Keratinocyte (primary cell): ENCODE results near the gene SIGMAR1. TPM values are rescaled to one million over a fixed set of nuclear protein-coding genes. Genes with fewer than 3 reads are reported as not detected.

Source experiments
- DNase-seq: peaks from one replicate; pipeline ENCODE4 v3.0.0-alpha.2; 2011; ENCODE audit warnings: low read depth, missing footprints, low spot score
- FAIRE-seq: peaks from 2 replicates; lab custom pipeline; 2011; peaks lifted over from hg19 to GRCh38; lab: Jason Lieb, UNC
- H2AFZ ChIP-seq: 2 replicates; pipeline ENCODE4 v1.6.0; 2012; ENCODE audit warnings: low read length, control low read depth, inconsistent platforms; ENCODE audit not compliant: control insufficient read depth
- H3K27ac ChIP-seq: 2 replicates; pipeline ENCODE4 v1.5.1; 2011; ENCODE audit warnings: low read length; ENCODE audit not compliant: control insufficient read depth, insufficient read depth
- H3K27me3 ChIP-seq: 3 replicates; pipeline ENCODE4 v1.6.0; 2011; ENCODE audit warnings: low read length; ENCODE audit not compliant: control insufficient read depth, insufficient read depth; ENCODE audit errors: extremely low read depth
- H3K36me3 ChIP-seq, 2 experiments: 2 replicates in 1 of 2; 3 replicates in 1 of 2; pipeline ENCODE4 v1.5.1; 2011; ENCODE audit warnings: low read length in 2 of 2, mild to moderate bottlenecking in 1 of 2; ENCODE audit not compliant: control insufficient read depth in 2 of 2, insufficient read depth in 2 of 2; ENCODE audit errors: extremely low read depth in 1 of 2
- H3K4me1 ChIP-seq: 3 replicates; pipeline ENCODE4 v1.5.1; 2011; ENCODE audit warnings: low read length; ENCODE audit not compliant: control insufficient read depth, insufficient read depth; ENCODE audit errors: extremely low read depth
- H3K4me2 ChIP-seq: 3 replicates; pipeline ENCODE4 v1.6.0; 2011; ENCODE audit warnings: low read depth, low read length; ENCODE audit not compliant: control insufficient read depth, insufficient read depth; ENCODE audit errors: extremely low read depth
- H3K4me3 ChIP-seq, 3 experiments: fragments of 200-600 bp in 1 of 3; sonication (generic) in 1 of 3; 2 replicates in 2 of 3; 3 replicates in 1 of 3; pipeline ENCODE4 v1.5.1; 2011 to 2016; ENCODE audit warnings: low read length in 3 of 3, mild to moderate bottlenecking in 3 of 3, control low read depth in 2 of 3, inconsistent platforms in 1 of 3, low read depth in 1 of 3, mixed read lengths in 1 of 3, mixed run types in 1 of 3, moderate library complexity in 1 of 3; ENCODE audit not compliant: control insufficient read depth in 2 of 3, insufficient read depth in 2 of 3; ENCODE audit errors: extremely low read depth in 1 of 3
- H3K79me2 ChIP-seq: 2 replicates; pipeline ENCODE4 v1.6.0; 2012; ENCODE audit warnings: low read length; ENCODE audit not compliant: control insufficient read depth, insufficient read depth
- H3K9ac ChIP-seq: 3 replicates; pipeline ENCODE4 v1.6.0; 2011; ENCODE audit warnings: low read length; ENCODE audit not compliant: control insufficient read depth, insufficient read depth; ENCODE audit errors: extremely low read depth
- H3K9me1 ChIP-seq: 3 replicates; pipeline ENCODE4 v1.6.0; 2011; ENCODE audit warnings: low read length; ENCODE audit not compliant: control insufficient read depth, insufficient read depth; ENCODE audit errors: extremely low read depth
- H3K9me3 ChIP-seq: 2 replicates; pipeline ENCODE4 v1.5.1; 2012; ENCODE audit warnings: low read depth, low read length; ENCODE audit not compliant: control insufficient read depth
- H4K20me1 ChIP-seq: 3 replicates; pipeline ENCODE4 v1.6.0; 2011; ENCODE audit warnings: low read length; ENCODE audit not compliant: control insufficient read depth, insufficient read depth; ENCODE audit errors: extremely low read depth
- EZH2 ChIP-seq: IDR thresholded peaks from one replicate; pipeline ENCODE4 v1.6.1; 2012; ENCODE audit warnings: inconsistent platforms, mild to moderate bottlenecking, low read length, moderate library complexity
- dilution Hi-C: fragments of 300-500 bp; cut with MboI; formaldehyde crosslinking; loops from one replicate; pipeline ENCODE4 v1.7.0; 2020; ENCODE audit warnings: low sequenced_read_pairs; ENCODE audit not compliant: extremely low pct_ligation_motif_present
- polyA plus RNA-seq, 5 experiments: library from polyadenylated mRNA; depleted of rRNA in 3 of 5; stranded (reverse) in 3 of 5; stranded (forward) in 1 of 5; unstranded in 1 of 5; fragments of >200 nt; gene quantifications; 1 replicate in 1 of 5; 2 replicates in 3 of 5; 3 replicates in 1 of 5; pipeline versions ENCODE4 v1.2.1 to v1.2.3, GENCODE V29; 2011 to 2012; ENCODE audit warnings: missing spikeins in 2 of 5, low read depth in 1 of 5, low replicate concordance in 1 of 5
- TF ChIP-seq, protein P1 (sequence below), 3 experiments: IDR thresholded peaks in 1 of 3; conservative IDR thresholded peaks in 1 of 3; optimal IDR thresholded peaks in 1 of 3; 2 replicates in 2 of 3; 3 replicates in 1 of 3; pipeline versions ENCODE3 to v1.5.1; 2011; ENCODE audit warnings: low read length in 3 of 3, mild to moderate bottlenecking in 3 of 3, moderate library complexity in 2 of 3, control low read depth in 1 of 3, inconsistent platforms in 1 of 3; ENCODE audit not compliant: insufficient read depth in 2 of 3; ENCODE audit errors: extremely low read depth in 1 of 3

SIGMAR1 gene
- polyA plus RNA-seq, 1 donor (not counting 4 experiments of a cell fraction or from before 2014, with no cell fraction given) = 74.9 TPM

DNA sequence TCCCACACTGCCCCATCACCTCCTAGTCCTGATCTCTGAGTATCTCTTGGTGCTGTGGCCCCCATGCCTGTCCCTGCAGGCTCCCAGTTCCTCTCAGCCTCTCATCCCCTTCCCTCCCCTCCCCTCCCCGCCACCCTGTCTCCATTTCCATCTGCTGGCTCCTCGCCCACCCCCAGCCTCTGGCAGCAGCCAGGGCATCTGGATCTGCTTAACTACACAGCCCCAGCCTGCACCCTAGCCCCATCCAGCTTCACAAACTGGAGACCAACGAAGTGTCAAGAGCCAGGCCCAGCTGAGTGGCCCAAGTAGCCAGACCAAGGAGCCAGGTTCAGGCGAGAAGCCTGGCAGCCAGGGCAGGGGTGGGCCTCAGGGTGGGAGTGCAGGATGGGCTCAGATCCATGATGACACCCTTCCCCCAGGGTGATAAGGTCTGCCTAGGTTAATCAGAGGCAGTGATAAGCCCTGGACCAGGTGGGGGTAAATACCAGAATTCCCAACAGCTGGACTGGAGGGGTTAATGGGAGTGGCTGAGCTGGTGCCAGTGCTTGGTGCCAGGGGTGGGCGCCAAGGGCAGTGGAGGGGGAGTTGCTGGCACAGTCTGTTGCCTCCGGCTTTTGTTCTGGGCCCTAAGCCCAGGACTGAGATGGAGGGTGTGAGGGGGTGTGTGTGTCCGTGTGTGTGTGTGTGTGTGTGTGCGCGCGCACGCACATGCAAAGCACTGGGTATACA lies 16.9 kb upstream of the SIGMAR1 start:
- Histone ChIP-seq H3K4me3 (no peak overlapping the region), H3K27ac (no peak overlapping the region), H3K36me3 (peaks cover 0 to 6% of the 10 kb centered on the region in 2 experiments), H3K4me2 (no peak overlapping the region), H3K79me2 (no peaks in the 10 kb centered on the region), H3K9ac (no peak overlapping the region), H2AFZ (no peak overlapping the region), H3K4me1 (peaks cover 22% of the 10 kb centered on the region), H4K20me1 (no peaks in the 10 kb centered on the region), H3K27me3 (peaks cover 5% of the 10 kb centered on the region), H3K9me1 (no peaks in the 10 kb centered on the region), H3K9me3 (no peaks in the 10 kb centered on the region)
- TF ChIP-seq EZH2 = no peak
- TF ChIP-seq, protein P1, sequence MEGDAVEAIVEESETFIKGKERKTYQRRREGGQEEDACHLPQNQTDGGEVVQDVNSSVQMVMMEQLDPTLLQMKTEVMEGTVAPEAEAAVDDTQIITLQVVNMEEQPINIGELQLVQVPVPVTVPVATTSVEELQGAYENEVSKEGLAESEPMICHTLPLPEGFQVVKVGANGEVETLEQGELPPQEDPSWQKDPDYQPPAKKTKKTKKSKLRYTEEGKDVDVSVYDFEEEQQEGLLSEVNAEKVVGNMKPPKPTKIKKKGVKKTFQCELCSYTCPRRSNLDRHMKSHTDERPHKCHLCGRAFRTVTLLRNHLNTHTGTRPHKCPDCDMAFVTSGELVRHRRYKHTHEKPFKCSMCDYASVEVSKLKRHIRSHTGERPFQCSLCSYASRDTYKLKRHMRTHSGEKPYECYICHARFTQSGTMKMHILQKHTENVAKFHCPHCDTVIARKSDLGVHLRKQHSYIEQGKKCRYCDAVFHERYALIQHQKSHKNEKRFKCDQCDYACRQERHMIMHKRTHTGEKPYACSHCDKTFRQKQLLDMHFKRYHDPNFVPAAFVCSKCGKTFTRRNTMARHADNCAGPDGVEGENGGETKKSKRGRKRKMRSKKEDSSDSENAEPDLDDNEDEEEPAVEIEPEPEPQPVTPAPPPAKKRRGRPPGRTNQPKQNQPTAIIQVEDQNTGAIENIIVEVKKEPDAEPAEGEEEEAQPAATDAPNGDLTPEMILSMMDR (optimal IDR thresholded peaks at IDR 0.05 in 1 of 3, IDR thresholded peaks at IDR 0.05 in 1 of 3, conservative IDR thresholded peaks at IDR 0.05 in 1 of 3; ENCODE audit: extremely low read depth in 1 of 3, insufficient read depth in 2 of 3, low read length in 3 of 3) = no peak
- FAIRE-seq = no peak
- dilution Hi-C loops = no loop called here
- DNase-seq = no peak

DNA sequence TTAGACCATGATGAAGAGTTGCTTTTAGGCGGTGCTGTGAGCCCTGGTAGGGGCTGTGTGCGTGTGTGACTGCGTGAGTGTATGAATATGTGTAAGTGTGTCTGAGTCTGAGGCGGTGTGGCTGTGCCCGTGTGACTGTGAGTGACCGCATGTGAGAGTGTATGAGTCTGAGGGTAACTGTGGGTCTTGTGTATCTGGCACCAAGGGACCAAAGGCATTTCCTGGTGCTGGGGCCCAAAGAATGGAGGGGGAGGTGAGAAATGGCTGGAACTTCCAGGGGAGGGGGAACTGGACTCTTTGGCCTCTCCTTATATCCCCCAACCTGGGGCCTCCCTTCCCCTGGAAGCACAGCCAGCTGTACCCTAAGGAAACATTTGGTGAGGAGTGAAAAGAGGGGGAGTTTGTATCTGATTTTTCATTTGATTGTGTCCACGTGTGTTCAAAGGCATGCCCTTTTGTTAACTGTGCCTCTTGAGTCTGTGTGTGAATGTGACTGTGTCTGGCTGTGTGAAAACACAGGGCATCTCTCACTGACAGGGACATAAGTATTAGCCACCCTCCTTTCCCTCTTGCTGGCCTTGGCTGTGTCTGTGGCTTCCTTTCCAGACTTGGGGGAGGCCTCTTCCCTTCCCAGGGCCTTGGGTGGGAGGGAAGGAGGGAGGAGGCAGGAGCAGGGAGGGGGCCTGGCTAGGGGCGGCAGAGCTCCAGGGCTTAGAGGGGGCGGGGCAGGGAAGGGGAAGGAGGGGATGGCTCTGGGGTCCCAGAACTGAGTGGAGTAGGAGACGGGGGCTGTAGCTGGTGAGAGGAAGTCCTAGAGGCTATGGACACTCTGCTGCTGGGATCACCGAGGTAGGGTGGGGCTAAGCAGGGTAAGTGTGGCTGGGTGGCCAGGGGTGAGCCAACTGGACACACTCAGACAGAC lies 15.8 kb upstream of the SIGMAR1 start:
- no peak overlapping the region for H3K4me2 ChIP-seq
- no peak overlapping the region for H2AFZ ChIP-seq
- no peak for FAIRE-seq
- H3K9ac ChIP-seq = no peak overlapping the region
- H3K9me1 ChIP-seq = no peaks in the 10 kb centered on the region
- peaks cover 5% of the 10 kb centered on the region for H3K27me3 ChIP-seq
- TF ChIP-seq, protein P1 (optimal IDR thresholded peaks at IDR 0.05 in 1 of 3, IDR thresholded peaks at IDR 0.05 in 1 of 3, conservative IDR thresholded peaks at IDR 0.05 in 1 of 3; ENCODE audit: extremely low read depth in 1 of 3, insufficient read depth in 2 of 3, low read length in 3 of 3) = no peak
- no peak for TF ChIP-seq EZH2
- H3K36me3 ChIP-seq = peaks cover 2 to 13% of the 10 kb centered on the region in 2 experiments
- no peaks in the 10 kb centered on the region for H4K20me1 ChIP-seq
- no peak overlapping the region for H3K27ac ChIP-seq
- H3K9me3 ChIP-seq = no peaks in the 10 kb centered on the region
- H3K4me1 ChIP-seq = peaks cover 19% of the 10 kb centered on the region
- dilution Hi-C loops = no loop called here
- H3K79me2 ChIP-seq = peaks cover 2% of the 10 kb centered on the region
- DNase-seq = no peak
- no peak overlapping the region for H3K4me3 ChIP-seq
